IMR-90 (cell line): ENCODE results near the gene ERG. TPM values are rescaled to one million over a fixed set of nuclear protein-coding genes. Genes with fewer than 3 reads are reported as not detected.

Experiments used
- ATAC-seq: fragments of 200-7000 bp; cut with Tn5 transposase; 2 replicates; pipeline ENCODE4 v1.9.1; 2020; ENCODE audit warnings: low read depth, mild to moderate bottlenecking, moderate library complexity
- BruUV-seq: library from RNA; stranded (reverse); fragments of 400-500 nt; replicated peaks from 2 replicates; lab custom pipeline; 2021; lab: Mats Ljungman, UMichigan
- CTCF ChIA-PET: fragments of 300-600 bp; formaldehyde crosslinking; extraction: SDS; loops from one replicate; lab custom pipeline; 2021; ENCODE audit warnings: antibody characterized with exemption; lab: Yijun Ruan, JAX
- POLR2A ChIA-PET: fragments of 300-600 bp; sonication (Branson Sonifier 250); formaldehyde crosslinking; loops from one replicate; lab custom pipeline; 2022; ENCODE audit warnings: antibody characterized with exemption; ENCODE audit not compliant: unreplicated experiment; lab: Charles Lee
- DNase-seq: peaks from one replicate; pipeline ENCODE4 v3.0.0; 2013
- H2AFZ ChIP-seq: replicated peaks from 2 replicates; pipeline ENCODE3; 2013; ENCODE audit warnings: low read length, mild to moderate bottlenecking; ENCODE audit not compliant: poor library complexity
- H2AK5ac ChIP-seq: 2 replicates; pipeline ENCODE4 v1.6.1; 2013; ENCODE audit warnings: low read depth, low read length, inconsistent platforms
- H2AK9ac ChIP-seq: replicated peaks from 2 replicates; pipeline ENCODE3; 2013; ENCODE audit warnings: mild to moderate bottlenecking, low read depth, low read length, moderate library complexity; ENCODE audit not compliant: poor library complexity
- H2BK120ac ChIP-seq: 2 replicates; pipeline ENCODE4 v1.6.1; 2013; ENCODE audit warnings: low read depth, low read length, inconsistent platforms
- H2BK15ac ChIP-seq: 3 replicates; pipeline ENCODE4 v1.6.1; 2013; ENCODE audit warnings: low read depth, low read length, inconsistent platforms
- H2BK20ac ChIP-seq: 2 replicates; pipeline ENCODE4 v1.6.1; 2013; ENCODE audit warnings: low read depth, mild to moderate bottlenecking, inconsistent platforms, low read length, moderate library complexity
- H2BK5ac ChIP-seq: 2 replicates; pipeline ENCODE4 v1.6.1; 2013; ENCODE audit warnings: mild to moderate bottlenecking, low read depth, low read length, inconsistent platforms; ENCODE audit not compliant: poor library complexity, severe bottlenecking
- H3K14ac ChIP-seq: replicated peaks from 2 replicates; pipeline ENCODE4 v1.6.1; 2013; ENCODE audit warnings: low read depth, low read length, inconsistent platforms
- H3K18ac ChIP-seq: 2 replicates; pipeline ENCODE4 v1.6.1; 2013; ENCODE audit warnings: low read depth, low read length, control low read depth
- H3K23ac ChIP-seq: 2 replicates; pipeline ENCODE4 v1.6.1; 2013; ENCODE audit warnings: low read depth, low read length, inconsistent platforms
- H3K27ac ChIP-seq: 2 replicates; pipeline ENCODE4 v1.5.1; 2013; ENCODE audit warnings: mild to moderate bottlenecking, control low read depth, low read length; ENCODE audit not compliant: insufficient read depth
- H3K27me3 ChIP-seq: 2 replicates; pipeline ENCODE4 v1.6.1; 2013; ENCODE audit warnings: low read length; ENCODE audit not compliant: control insufficient read depth, insufficient read depth
- H3K36me3 ChIP-seq: 2 replicates; pipeline ENCODE4 v1.6.1; 2013; ENCODE audit warnings: low read length, mixed read lengths; ENCODE audit not compliant: control insufficient read depth, insufficient read depth
- H3K4ac ChIP-seq: 2 replicates; pipeline ENCODE4 v1.6.1; 2013; ENCODE audit warnings: low read depth, low read length, inconsistent platforms
- H3K4me1 ChIP-seq: 2 replicates; pipeline ENCODE4 v1.6.1; 2013; ENCODE audit warnings: low read length, mixed read lengths; ENCODE audit not compliant: control insufficient read depth, insufficient read depth
- H3K4me2 ChIP-seq: 2 replicates; pipeline ENCODE4 v1.6.1; 2013; ENCODE audit warnings: low read depth, mild to moderate bottlenecking, control low read depth, low read length, moderate library complexity
- H3K4me3 ChIP-seq: 2 replicates; pipeline ENCODE4 v1.5.1; 2013; ENCODE audit warnings: low read depth, mild to moderate bottlenecking, control low read depth, low read length, moderate library complexity; ENCODE audit not compliant: insufficient read depth
- H3K56ac ChIP-seq: 2 replicates; pipeline ENCODE4 v1.6.1; 2013; ENCODE audit warnings: low read length, inconsistent platforms; ENCODE audit not compliant: insufficient read depth; ENCODE audit errors: extremely low read depth
- H3K79me1 ChIP-seq, 2 experiments: 2 replicates each; pipeline ENCODE4 v1.6.1; 2013; ENCODE audit warnings: low read length in 2 of 2, inconsistent platforms in 1 of 2, low read depth in 1 of 2
- H3K9ac ChIP-seq: 2 replicates; pipeline ENCODE4 v1.6.1; 2013; ENCODE audit warnings: low read depth, low read length, control low read depth
- H3K9me1 ChIP-seq: 2 replicates; pipeline ENCODE4 v1.6.1; 2013; ENCODE audit warnings: low read length, inconsistent platforms; ENCODE audit not compliant: insufficient read depth
- H3K9me3 ChIP-seq: 2 replicates; pipeline ENCODE4 v1.6.1; 2013; ENCODE audit warnings: low read length; ENCODE audit not compliant: control insufficient read depth, insufficient read depth
- H4K20me1 ChIP-seq: 2 replicates; pipeline ENCODE4 v1.6.1; 2013; ENCODE audit warnings: low read length, inconsistent platforms; ENCODE audit not compliant: insufficient read depth
- H4K5ac ChIP-seq: 2 replicates; pipeline ENCODE4 v1.6.1; 2013; ENCODE audit warnings: mild to moderate bottlenecking, low read depth, low read length, control low read depth
- H4K8ac ChIP-seq, 2 experiments: 2 replicates each; pipeline ENCODE4 v1.6.1; 2013; ENCODE audit warnings: low read depth in 2 of 2, low read length in 2 of 2, control low read depth in 1 of 2, inconsistent platforms in 1 of 2
- H4K91ac ChIP-seq: 2 replicates; pipeline ENCODE4 v1.6.1; 2013; ENCODE audit warnings: low read depth, low read length, inconsistent platforms; ENCODE audit not compliant: insufficient read depth
- BHLHE40 ChIP-seq: fragments of 150-350 bp; IDR thresholded peaks from 2 replicates; pipeline ENCODE4 v1.6.1; 2016; ENCODE audit warnings: mild to moderate bottlenecking, low read depth, low read length
- CEBPB ChIP-seq: IDR thresholded peaks from 2 replicates; pipeline ENCODE4 v1.6.1; 2012; ENCODE audit warnings: low read depth, low read length, improper control_type of control experiment
- CHD1 ChIP-seq: IDR thresholded peaks from 2 replicates; pipeline ENCODE4 v1.6.1; 2012; ENCODE audit warnings: low read depth, low read length, improper control_type of control experiment
- CTCF ChIP-seq: conservative IDR thresholded peaks from 2 replicates; pipeline ENCODE4 v1.5.1; 2012; ENCODE audit warnings: mild to moderate bottlenecking, low read depth, low read length, improper control_type of control experiment
- FOS ChIP-seq: fragments of 150-350 bp; IDR thresholded peaks from 2 replicates; pipeline ENCODE4 v1.6.1; 2016; ENCODE audit warnings: low read depth, low read length
- MAFK ChIP-seq: IDR thresholded peaks from 2 replicates; pipeline ENCODE4 v1.6.1; 2012; ENCODE audit warnings: low read depth, low read length, improper control_type of control experiment
- MAZ ChIP-seq: IDR thresholded peaks from 2 replicates; pipeline ENCODE4 v1.6.1; 2012; ENCODE audit warnings: low read depth, mild to moderate bottlenecking, low read length, improper control_type of control experiment, moderate library complexity, borderline replicate concordance
- MXI1 ChIP-seq: IDR thresholded peaks from 2 replicates; pipeline ENCODE4 v1.6.1; 2012; ENCODE audit warnings: low read depth, mild to moderate bottlenecking, low read length, moderate library complexity, borderline replicate concordance
- NFE2L2 ChIP-seq: fragments of 150-350 bp; IDR thresholded peaks from 2 replicates; pipeline ENCODE4 v1.6.1; 2016; ENCODE audit warnings: low read depth, mild to moderate bottlenecking, low read length
- POLR2A ChIP-seq: IDR thresholded peaks from 2 replicates; pipeline ENCODE4 v1.6.1; 2012; ENCODE audit warnings: mild to moderate bottlenecking, low read depth, low read length
- RAD21 ChIP-seq: IDR thresholded peaks from 2 replicates; pipeline ENCODE4 v1.6.1; 2012; ENCODE audit warnings: low read length, improper control_type of control experiment
- RCOR1 ChIP-seq: IDR thresholded peaks from 2 replicates; pipeline ENCODE4 v1.6.1; 2012; ENCODE audit warnings: mild to moderate bottlenecking, low read length, improper control_type of control experiment; ENCODE audit not compliant: insufficient replicate concordance
- RFX5 ChIP-seq: IDR thresholded peaks from 2 replicates; pipeline ENCODE4 v1.8.0; 2012; ENCODE audit warnings: low read depth, mild to moderate bottlenecking, low read length, moderate library complexity
- SMC3 ChIP-seq: fragments of 150-350 bp; IDR thresholded peaks from 2 replicates; pipeline ENCODE4 v1.6.1; 2016; ENCODE audit warnings: low read depth, mild to moderate bottlenecking, antibody characterized with exemption, low read length, moderate library complexity
- USF2 ChIP-seq: fragments of 150-350 bp; IDR thresholded peaks from 2 replicates; pipeline ENCODE4 v1.6.1; 2017; ENCODE audit warnings: mild to moderate bottlenecking, antibody characterized with exemption, low read length, low read depth
- WGBS, 2 experiments: methylation state at CpG; one replicate each; pipeline versions ENCODE4 v1.1.5 to v1.1.7; 2013; ENCODE audit warnings: missing lambda C conversion rate in 2 of 2; ENCODE audit not compliant: insufficient read length in 1 of 2; ENCODE audit errors: extremely low coverage in 2 of 2; 5-methylcytosine and 5-hydroxymethylcytosine counted together
- dilution Hi-C: fragments of 300-500 bp; cut with HindIII; formaldehyde crosslinking; loops from one replicate; pipeline ENCODE4 v1.14.3; 2018; ENCODE audit warnings: low sequenced_read_pairs; ENCODE audit not compliant: unreplicated experiment
- in situ Hi-C: fragments of 300-500 bp; cut with MboI; formaldehyde crosslinking; loops from 3 replicates; pipeline ENCODE4 v1.14.3; 2019; ENCODE audit warnings: low sequenced_read_pairs, inconsistent platforms, mixed read lengths
- intact Hi-C: fragments of 100-400 bp; cut with micrococcal nuclease; formaldehyde crosslinking; loops from 2 replicates; pipeline ENCODE4 v1.10.0; 2022
- polyA plus RNA-seq, 3 experiments: library from polyadenylated mRNA; depleted of rRNA; stranded (reverse); fragments of >200 nt; gene quantifications; 2 replicates each; pipeline ENCODE4 v1.2.3, GENCODE V29; 2012; ENCODE audit warnings: low replicate concordance in 1 of 3
- total RNA-seq: library from RNA; depleted of rRNA; stranded (reverse); fragments of >200 nt; gene quantifications from 2 replicates; pipeline ENCODE4 v1.2.3, GENCODE V29; 2012
- TF ChIP-seq, protein P1 (sequence below): fragments of 150-350 bp; IDR thresholded peaks from 2 replicates; pipeline ENCODE4 v1.6.1; 2016; ENCODE audit warnings: low read depth, mild to moderate bottlenecking, low read length, moderate library complexity, borderline replicate concordance

ERG gene
- total and polyA plus RNA-seq, 2 of the 4 experiments (the other 2 are of a cell fraction), result not detected

- H2AK5ac ChIP-seq, result no peak overlapping the region
- H3K14ac ChIP-seq, result no peak overlapping the region
- no TSS peak for BruUV-seq
- peak overlapping the region; percentile 41 for H2BK5ac ChIP-seq
- no peak overlapping the region for H3K9ac ChIP-seq
- no peak overlapping the region for H3K23ac ChIP-seq
- intact Hi-C loops (loop anchor here (5.0 to 10.0 kb wide), 2 partner anchors 205 to 877 kb away; a partner anchor contains a TSS), dilution Hi-C loops (no loop called here), in situ Hi-C loops (loop anchor here (10.0 kb wide), 1 partner anchor 667 kb away; no protein-coding TSS in a partner anchor)
- no peak overlapping the region for H3K4me2 ChIP-seq
- H3K27ac ChIP-seq, result no peak overlapping the region
- ChIA-PET CTCF (no interaction called here), POLR2A (no interaction called here)
- H3K4me3 ChIP-seq, result no peak overlapping the region
- H2BK20ac ChIP-seq, result no peak overlapping the region
- TF ChIP-seq RFX5 (no peak), CHD1 (no peak), RAD21 (no peak), CTCF (no peak), RCOR1 (no peak), MXI1 (no peak), MAFK (no peak), NFE2L2 (no peak), FOS (no peak), POLR2A (no peak), BHLHE40 (no peak), USF2 (no peak), SMC3 (no peak), MAZ (no peak), CEBPB (no peak)
- TF ChIP-seq, protein P1, sequence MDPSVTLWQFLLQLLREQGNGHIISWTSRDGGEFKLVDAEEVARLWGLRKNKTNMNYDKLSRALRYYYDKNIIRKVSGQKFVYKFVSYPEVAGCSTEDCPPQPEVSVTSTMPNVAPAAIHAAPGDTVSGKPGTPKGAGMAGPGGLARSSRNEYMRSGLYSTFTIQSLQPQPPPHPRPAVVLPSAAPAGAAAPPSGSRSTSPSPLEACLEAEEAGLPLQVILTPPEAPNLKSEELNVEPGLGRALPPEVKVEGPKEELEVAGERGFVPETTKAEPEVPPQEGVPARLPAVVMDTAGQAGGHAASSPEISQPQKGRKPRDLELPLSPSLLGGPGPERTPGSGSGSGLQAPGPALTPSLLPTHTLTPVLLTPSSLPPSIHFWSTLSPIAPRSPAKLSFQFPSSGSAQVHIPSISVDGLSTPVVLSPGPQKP, result no peak
- no peak overlapping the region for H4K5ac ChIP-seq
- no peak overlapping the region for H3K56ac ChIP-seq
- H3K79me1 ChIP-seq, result no peaks in the 10 kb centered on the region
- no peaks in the 10 kb centered on the region for H4K20me1 ChIP-seq
- no peaks in the 10 kb centered on the region for H3K4me1 ChIP-seq
- no peak overlapping the region for H2BK120ac ChIP-seq
- no peak overlapping the region for H4K91ac ChIP-seq
- no peak overlapping the region for H2AFZ ChIP-seq
- H2BK15ac ChIP-seq, result no peak overlapping the region
- H3K18ac ChIP-seq, result no peak overlapping the region
- DNase-seq, result no peak
- H2AK9ac ChIP-seq, result no peak overlapping the region
- no peak for ATAC-seq
- H3K9me1 ChIP-seq, result no peaks in the 10 kb centered on the region
- peaks cover 21% of the 10 kb centered on the region for H3K27me3 ChIP-seq
- no peak overlapping the region for H3K4ac ChIP-seq
- H4K8ac ChIP-seq, result no peak overlapping the region
- H3K9me3 ChIP-seq, result no peaks in the 10 kb centered on the region
- H3K36me3 ChIP-seq, result no peaks in the 10 kb centered on the region
- WGBS, 2 experiments, result 50% methylated on average over 1 of the region's 4 CpGs; no CpG with 5 or more reads in 1 of the 2 experiments
Observed at GRCh38 chr21:38507374-38507942, 9.2 kb upstream of the ERG start.
